HG02798 (cell line): ENCODE data around the gene SLC25A1.

Experiments used
- ATAC-seq: cut with Tn5 transposase; IDR thresholded peaks from one replicate; pipeline ENCODE4 v1.9.1; 2021; ENCODE audit warnings: mild to moderate bottlenecking; ENCODE audit not compliant: unreplicated experiment, poor library complexity

Gene SLC25A1

DNA sequence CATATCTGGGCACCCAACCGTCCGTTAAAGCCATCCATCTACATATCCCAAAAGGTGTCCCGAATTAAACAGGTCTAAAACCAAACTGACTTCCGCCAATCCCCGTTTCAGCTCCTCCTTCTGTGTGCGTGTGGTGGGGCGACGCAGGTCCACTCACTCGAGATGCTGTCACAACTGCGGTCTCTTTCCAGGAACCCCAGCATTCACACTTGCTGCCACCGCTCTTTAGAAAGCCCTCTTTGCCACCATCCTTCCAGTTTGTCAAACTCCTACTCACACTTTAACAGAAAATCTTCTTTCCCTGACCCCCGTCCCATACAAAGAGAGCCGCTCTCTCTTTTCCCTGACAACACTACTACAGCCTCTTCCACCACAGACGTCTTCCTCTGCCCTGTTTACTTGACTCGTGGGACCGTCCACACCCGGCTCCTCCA, 34.6 kb downstream of the SLC25A1 start:
- no peak for ATAC-seq

DNA sequence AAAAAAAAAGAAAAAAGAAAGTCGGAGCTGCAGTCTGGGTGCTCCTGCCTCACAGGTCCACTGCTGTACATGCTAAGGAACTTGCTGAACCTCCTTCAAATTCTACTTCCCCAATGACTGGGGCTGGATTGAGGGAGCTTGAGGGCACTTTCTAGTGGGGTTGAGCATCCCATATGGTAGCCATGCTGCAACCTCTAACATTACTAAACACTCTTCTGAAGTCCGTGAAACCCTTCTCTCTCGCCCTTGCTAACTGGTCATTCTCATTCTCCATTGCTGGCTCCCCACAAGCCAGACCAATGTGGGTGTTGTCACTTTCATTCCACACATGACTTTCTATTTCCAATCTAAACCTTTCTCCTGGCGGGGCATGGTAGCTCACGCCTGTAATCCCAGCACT, 35.3 kb downstream of the SLC25A1 start:
- ATAC-seq, result no peak

DNA sequence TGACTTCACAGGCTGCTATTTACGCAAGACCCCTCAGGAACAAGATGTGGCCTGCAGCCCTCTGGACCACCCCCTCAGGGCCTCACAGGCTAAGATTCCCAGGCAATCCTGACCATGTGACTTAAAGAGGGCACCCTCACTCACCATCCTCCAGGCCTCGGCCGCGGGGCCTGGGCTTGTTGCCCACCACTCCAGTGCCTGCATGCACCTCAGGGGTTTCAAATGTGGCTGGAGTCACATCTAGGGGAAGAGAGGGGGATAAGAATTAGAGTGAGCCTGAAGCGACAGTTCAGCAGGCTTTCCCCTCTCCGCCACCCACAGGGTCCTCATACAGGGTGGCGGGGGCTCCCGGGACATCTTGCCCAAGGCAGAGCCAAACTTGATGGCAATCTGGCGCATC, 36.1 kb downstream of the SLC25A1 start:
- no peak for ATAC-seq

DNA sequence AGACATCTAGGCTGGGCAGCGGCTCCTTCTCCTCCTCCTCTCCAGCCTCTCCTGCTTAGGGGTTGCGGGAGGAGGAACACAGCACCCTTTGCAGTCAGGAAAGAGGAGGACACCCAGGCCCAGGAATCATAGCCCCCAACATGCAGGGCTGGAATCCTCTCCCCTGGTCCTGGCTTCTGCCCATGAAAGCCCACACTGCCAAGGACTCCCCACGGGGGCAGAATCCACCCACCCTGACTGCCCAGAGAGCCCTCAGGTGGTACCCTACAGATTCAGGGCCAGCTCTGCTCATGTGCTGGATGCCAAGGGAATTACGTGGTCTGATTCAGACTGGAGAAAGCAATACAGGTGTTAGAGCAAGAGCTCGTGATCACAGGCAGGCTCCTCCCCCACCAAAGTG, 38.6 kb downstream of the SLC25A1 start:
- ATAC-seq, result no peak

DNA sequence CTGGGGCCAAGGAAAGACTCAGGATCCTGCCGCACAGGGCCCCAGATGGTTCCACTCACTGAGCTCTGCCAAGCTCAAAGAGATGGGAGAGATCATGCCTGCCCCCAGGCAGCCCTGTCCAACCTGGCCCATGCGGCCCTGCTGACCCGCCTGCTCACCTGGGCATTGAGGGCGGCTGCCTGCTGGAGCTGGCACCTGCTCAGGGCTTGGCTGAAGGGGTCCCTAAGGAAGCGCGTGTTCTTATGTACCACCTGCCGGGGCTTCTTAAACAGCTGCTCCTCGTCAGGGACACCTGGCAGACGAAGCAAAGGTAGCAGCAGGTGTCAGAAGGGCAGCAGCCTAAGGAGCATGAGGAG, 39.6 kb downstream of the SLC25A1 start:
- no peak for ATAC-seq

DNA sequence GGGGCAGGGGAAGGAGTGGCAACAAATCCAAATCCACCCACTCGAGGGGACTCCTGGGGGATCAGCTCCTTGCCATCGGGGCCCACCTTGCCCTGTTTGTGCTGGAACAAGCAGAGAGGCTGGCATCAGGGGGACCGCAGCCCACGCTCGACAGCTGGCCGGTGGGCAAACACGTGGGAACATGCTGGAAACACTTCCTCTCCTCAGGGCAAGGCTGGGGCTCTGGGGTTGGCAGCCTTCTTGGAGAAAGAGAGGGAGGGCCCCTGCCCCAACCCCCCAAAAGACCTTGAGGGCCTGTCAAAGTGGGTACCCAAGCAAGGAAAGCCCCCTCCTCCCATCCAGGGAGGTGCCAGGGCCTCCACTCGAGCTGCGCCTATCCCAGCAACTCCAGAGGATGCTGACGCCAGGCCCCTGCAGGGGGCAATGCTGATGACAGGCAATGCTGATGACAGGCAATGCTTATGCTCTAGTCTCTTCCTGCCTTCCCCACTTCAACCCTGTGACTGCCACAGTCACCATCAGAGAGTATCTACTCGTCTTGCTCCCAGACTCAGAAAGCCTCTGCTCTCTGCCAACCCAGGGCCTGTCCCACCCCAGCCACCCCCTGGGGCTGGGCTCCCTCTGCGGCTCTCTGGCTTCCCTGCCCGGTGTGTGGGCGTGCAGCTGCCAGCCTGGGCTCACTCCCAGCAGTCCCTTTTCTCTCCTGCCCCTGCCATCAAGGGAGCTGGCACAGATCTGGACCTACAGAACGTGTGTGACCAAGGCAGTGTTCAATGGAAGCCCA, 40.1 kb downstream of the SLC25A1 start:
- no peak for ATAC-seq

DNA sequence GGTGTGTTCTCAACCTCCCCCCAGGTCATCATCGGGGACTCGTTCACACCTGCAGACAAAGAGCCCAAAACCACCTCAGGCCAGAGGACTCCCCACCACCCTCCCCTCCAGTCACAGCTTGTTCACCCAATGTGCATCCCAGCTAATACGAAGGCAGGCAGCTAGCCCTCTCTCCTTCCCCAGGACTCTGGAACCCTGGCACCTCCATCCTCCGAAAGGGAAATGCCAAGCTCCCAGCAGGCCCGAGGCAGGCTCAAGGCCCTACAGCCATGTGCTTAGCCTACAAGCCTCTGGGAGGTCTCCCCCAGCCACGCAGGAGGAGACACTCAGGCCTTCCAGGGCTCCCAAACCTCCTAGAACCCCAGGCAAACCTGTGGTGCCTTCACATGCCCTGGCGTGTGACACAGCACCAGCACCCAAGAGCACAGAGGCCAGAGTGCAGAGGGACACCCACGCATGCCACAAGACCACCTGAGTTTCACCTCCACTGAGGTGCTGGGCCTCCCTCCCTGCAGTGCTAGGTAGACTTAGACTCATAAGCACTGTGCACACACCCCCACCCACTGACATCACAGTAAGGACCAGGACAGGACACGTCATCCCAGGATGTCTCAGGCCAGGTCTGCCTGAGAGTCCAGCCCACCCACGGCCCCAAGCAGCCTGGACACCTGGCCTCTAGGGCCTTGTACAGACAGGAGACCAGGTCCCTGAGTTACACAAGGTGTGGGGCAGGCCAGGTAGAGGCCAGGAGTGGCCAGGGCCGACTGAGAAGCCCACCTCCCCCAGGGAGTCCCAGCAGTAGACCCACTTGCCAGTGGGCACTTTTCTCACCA, 40.9 kb downstream of the SLC25A1 start:
- no peak for ATAC-seq

DNA sequence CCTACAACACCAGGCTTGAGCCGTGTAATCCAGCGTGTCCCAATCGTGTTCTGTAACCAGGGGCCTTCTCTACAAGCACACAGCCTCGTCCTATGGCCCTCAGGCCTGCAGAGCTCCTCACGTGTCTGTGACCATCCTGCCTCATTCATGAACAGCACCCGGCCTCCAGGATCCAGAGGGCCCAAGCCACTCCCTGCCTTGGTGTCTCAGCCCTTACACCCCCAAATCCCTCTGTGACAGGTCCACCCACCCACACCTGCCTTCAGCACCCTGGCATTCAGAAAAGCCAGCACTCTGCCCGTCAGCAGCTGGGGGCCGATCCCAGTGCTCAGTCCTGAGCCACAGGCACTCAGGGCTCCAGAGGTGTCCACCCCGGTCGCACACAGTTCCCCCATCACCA, 41.6 kb downstream of the SLC25A1 start:
- ATAC-seq, result no peak

DNA sequence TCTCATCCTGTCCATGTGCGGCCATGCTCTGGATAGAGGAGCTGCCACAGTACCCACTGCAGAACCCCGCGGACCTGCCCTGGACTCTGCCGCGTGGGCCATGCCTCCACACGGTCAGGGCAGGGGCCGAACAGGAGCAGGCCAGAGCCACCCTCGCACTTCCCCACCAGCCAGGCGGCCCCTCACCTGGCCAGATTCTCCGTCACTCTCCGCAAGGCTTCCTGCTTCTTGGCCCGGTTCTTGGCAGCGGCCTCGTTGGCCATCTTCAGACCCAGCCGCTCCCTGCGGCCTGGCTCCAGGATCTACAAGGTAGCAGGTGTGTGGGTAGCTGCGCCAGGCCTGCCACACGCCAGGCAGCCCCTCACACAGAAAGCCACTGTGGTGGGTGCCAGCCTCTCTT, 43.7 kb downstream of the SLC25A1 start:
- ATAC-seq, result no peak

DNA sequence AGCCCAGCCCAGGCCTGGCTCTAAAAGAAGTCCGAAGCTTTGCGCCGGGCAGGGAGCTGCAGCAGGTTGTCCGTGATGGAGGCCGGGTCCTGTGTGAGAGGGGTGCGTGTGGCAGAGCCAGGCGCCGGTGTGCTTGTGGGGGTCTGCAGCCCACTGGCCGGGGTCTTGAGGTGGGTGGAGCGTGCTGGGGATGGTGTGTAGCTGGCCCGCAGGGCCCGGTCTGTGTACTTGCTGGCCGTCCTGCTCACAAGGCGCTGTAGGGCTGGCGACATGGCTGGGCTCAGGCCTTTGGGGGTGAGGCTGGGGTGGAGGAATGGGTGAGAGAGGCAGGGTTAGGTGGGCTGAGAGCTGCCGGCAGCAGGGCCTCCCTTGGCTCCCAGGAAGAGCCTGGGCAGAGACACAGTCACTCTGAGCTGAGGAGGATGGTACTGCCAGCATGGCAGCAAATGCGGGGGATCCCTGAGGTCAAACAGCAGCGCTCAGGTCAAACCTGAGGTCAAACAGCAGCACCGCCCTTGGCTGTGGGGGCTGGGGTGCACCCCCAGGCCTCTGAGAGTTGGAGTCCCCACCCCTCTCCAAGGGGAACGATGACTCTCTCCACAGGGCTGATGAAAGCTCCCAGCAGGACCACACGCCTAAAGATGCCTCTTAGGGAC, 44.2 kb downstream of the SLC25A1 start:
- ATAC-seq, result no peak

DNA sequence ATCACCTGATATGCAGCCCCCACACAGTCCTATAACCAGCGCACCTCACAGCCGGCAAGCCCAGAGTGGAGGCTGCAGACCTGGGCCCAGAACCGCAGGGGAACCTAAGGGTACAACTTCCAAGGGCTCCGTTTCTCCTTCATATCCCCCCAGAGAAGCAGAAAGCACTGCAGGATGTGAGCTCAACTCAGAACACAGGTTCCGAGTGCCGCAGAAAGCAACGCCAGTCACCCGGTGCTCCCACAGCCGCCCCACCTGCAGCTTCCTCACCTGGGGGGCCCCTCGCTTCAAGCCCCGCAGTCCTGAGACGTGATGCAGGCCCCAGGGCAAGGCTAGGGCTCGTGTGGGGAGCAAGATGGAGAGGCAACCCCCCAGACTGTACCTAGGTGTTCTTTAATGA, 45.0 kb downstream of the SLC25A1 start:
- no peak for ATAC-seq

DNA sequence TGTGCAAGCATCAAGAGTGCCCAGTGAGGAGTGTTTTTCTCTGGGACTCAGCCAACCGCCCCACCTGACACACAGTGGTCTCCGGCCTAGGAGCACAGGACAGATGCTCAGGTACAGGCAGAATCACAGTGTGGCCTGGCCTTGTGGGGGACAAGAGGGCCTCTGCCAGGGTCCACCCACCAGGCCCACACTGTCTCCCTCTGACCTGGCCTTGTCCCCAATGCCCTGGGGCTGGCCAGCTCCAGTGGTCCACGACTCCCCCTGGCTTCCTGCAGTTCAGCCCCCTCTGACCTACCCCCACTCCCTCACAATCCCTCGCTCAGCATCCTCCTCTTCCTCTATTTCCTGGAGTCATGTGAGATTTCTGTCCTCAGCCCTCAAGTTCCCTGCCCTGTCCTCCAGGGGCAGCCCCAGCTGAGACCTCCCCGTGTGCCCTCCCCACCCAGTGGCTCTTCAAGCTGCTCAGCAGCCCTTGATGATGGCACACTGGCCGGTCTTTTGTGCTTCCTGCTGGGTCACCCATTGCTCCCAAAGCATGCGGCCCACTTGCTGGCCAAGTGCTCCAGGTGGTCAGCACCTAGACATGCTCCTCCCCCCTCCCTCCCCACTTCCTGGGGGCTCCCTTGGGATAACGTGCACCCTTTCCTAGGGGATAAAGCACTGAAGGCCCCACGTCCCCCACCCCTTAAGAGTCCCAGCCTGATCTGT, 45.7 kb downstream of the SLC25A1 start:
- no peak for ATAC-seq

DNA sequence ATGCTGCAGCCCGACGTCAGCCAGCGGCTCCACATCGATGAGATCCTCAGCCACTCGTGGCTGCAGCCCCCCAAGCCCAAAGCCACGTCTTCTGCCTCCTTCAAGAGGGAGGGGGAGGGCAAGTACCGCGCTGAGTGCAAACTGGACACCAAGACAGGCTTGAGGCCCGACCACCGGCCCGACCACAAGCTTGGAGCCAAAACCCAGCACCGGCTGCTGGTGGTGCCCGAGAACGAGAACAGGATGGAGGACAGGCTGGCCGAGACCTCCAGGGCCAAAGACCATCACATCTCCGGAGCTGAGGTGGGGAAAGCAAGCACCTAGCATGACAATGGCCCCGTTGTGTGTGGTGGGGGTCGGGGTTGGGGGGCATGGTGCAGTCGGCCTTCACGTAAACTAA, 46.4 kb downstream of the SLC25A1 start:
- no peak for ATAC-seq

DNA sequence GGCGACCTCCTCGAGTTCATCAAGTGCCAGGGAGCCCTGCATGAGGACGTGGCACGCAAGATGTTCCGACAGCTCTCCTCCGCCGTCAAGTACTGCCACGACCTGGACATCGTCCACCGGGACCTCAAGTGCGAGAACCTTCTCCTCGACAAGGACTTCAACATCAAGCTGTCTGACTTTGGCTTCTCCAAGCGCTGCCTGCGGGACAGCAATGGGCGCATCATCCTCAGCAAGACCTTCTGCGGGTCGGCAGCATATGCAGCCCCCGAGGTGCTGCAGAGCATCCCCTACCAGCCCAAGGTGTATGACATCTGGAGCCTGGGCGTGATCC, 46.9 kb downstream of the SLC25A1 start:
- no peak for ATAC-seq

DNA sequence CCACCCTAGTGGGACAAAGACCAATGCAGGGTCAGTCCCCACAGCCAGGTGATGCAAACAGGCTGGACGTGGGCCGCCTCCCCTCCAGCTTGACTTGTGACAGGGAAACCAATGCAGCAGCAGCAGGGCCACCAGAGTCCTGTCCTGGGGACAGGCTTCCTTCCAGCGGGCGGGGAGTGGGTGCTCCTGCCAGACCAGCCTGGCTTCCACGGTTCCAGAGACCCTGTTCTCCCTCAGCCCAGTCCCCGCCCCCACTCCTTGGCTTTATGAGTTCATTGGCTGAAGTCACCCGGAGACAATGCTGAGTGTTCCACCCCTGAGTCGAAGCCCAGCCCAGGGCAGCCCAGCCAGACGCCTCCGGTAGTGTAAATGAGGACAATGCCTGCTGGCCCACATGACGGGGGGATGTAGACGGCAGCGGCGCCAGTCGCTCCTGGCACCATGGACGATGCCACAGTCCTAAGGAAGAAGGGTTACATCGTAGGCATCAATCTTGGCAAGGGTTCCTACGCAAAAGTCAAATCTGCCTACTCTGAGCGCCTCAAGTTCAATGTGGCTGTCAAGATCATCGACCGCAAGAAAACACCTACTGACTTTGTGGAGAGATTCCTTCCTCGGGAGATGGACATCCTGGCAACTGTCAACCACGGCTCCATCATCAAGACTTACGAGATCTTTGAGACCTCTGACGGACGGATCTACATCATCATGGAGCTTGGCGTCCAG, 47.4 kb downstream of the SLC25A1 start, which contains the start of gene TSSK2:
TSSK2 (plus strand) TSS at position 350 of the 726 bp plus-strand sequence; CDS start at position 442, 92 bp downstream.
- ATAC-seq, result no peak

DNA sequence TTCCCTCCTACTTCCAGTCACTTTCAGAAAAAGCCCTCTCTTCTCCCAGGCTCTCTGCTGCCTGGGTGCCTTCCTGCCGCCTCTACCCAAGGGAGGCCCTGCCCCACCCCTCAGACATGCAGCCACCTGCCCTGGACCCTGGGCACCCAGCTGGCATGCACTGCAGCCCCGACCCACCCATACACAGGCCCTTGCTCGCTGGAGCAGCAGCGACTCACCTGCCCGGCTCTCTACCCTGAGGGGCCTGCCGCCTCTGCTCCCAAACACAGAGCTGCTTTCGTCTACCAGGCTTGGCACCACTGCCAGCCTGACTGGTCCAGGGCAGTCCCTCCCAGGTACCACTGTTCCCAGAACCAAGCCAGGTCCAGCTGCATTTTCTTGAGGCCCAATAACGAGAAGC, 48.7 kb downstream of the SLC25A1 start:
- ATAC-seq, result no peak

DNA sequence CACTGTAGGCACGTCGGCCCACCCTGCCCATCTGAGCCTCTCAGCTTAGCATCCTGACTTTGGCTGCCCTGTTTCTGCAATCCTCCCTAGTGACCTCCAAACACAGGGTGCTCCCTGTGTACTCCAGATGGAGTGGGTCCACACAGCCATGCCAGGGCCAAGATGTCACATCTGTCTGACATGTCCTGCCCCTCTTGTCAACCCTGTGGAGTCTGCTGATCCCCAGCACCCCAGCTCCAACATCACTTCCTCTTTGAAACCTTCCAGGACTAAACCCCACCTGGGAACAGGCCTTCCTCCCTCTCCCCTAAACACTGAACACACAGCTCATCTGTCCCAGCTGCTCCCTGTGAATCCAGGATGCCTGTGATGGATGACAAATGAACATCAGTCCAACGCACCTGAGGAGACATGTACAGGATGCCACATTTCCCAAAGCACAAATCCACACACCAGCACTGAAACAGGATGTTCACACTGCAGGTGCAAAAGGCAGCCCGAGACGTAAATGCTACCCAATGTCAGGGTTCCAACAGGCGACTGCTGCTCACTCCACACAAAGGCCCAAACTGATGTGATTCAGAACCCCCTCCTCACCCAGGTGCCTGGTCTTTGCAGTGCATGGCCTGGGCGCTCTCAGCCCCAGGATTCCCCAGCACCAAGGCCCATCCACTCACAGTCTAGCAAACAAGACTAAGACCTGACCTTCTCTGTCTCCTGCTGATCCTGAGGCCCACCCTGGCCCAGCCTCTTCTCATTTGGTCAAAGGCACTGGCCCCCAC, 49.4 kb downstream of the SLC25A1 start:
- ATAC-seq, result no peak

DNA sequence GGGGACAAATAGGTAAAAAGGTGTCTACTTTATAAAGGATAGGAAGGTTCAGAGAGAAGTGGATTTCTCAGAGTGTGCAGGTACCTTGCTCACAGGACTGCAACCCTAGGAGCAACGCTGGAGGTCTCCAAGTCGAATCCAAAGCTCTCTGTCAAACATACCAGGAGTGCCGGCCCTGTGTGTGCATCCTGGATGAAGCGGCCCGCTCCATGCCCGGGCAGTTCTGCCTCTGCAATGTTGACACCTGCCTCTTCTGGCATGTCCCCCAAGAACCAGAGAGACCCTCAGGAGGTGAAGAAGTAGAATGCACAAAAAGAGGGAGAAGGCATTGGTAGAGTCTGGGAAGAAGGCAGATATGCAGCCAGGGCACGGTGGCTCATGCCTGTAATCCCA, 50.5 kb downstream of the SLC25A1 start:
- ATAC-seq, result no peak

DNA sequence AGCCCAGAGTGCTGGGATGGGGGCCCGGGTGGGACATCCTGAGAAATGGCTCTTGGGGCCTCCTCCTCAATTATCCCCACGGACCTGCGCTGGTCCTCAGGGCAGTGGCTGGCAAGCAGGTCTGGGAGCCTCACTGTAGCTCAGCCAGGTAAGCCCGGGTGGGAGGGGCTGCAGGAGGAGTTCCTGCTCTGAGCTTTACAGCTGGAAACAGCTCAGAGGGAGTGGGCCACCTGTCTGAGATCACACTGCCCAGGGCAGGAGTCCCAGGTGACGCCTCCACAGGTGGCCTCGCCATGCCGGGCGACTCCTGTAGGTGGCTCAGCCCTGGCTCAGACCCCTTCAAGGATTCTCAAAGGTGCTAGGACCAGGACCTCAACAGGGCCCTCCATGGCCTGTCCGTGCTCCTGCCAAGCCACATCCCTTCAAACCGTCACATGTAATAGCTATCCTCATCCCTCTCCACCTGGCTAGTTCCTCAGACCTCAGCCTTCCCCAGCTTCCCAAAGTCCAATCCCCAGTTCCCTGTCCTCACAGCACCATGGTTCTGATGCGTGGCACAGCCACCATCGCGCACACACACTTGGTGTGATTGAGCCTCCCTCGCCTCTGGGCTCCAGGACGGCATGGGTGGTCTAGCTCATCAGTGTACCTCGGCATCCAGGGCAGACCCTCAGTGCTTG, 51.1 kb downstream of the SLC25A1 start:
- no peak for ATAC-seq
